A549 treated with Hydrocortisone at 1 μM for 4 hours (cell line): ENCODE measurements around the gene CAV3. TPM values are rescaled to one million over a fixed set of nuclear protein-coding genes. Genes with fewer than 3 reads are reported as not detected.

Source experiments
- total RNA-seq: library from RNA; stranded (reverse); fragments of 200-300 nt; extraction: Qiagen RNA extraction; gene quantifications from 5 replicates; pipeline ENCODE4 v1.2.3, GENCODE V29; 2022

Gene CAV3
- 0.07 to 0.16 TPM in 2 of 5 replicates, not detected in the others for total RNA-seq

GRCh38 chr3:8733332-8734094 lies at the start of gene CAV3:
TSS of gene CAV3 (plus strand) at chr3:8733802. CDS start at chr3:8733877, 75 bp downstream.

GRCh38 chr3:8769088-8769822 lies 35.7 kb downstream of the CAV3 start, which contains the start of gene OXTR:
TSS of gene OXTR (minus strand) at chr3:8769613. CDS start at chr3:8768187, 1,426 bp downstream.

Other genes with a start within 250 kb of the CAV3 start
- gene LMCD1, start 232.0 kb upstream of the CAV3 start, total RNA-seq: 58.0 to 77.2 TPM (median 72.3 TPM) in 5 replicates
- gene SSUH2, start 89.0 kb upstream of the CAV3 start, total RNA-seq: 0.53 to 1.2 TPM (median 1.2 TPM) in 5 replicates
- 9.0 to 11.6 TPM (median 9.7 TPM) in 5 replicates for gene OXTR, start 35.8 kb downstream of the CAV3 start, total RNA-seq
- gene RAD18, start 229.7 kb downstream of the CAV3 start, total RNA-seq: 12.2 to 16.0 TPM (median 15.2 TPM) in 5 replicates